ENCODE data around the gene ANO8.

DNA sequence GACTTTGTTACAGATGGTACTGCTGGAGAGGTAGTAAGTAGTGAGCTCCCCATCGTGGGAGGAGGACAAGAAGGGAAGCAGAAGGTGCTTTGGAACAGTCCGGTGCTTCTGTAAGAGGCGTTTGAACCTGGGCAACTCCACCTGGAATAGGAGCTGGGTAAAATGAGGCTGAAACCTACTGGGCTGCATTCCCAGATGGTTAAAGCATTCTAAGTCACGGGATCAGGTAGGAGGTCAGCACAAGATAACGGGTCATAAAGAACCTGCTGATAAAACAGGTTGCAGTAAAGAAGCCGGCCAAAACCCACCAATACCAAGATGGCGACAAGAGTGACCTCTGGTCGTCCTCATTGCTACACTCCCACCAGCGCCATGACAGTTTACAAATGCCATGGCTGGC lies 47.9 kb downstream of the ANO8 start:
- TF ChIP-seq TOPORS (CRISPR knock-in tag; IDR thresholded peaks at IDR 0.05), result no peak
- no peak for TF ChIP-seq YEATS4 (CRISPR knock-in tag; IDR thresholded peaks at IDR 0.05; ENCODE audit: borderline replicate concordance)
- TF ChIP-seq, protein P1, sequence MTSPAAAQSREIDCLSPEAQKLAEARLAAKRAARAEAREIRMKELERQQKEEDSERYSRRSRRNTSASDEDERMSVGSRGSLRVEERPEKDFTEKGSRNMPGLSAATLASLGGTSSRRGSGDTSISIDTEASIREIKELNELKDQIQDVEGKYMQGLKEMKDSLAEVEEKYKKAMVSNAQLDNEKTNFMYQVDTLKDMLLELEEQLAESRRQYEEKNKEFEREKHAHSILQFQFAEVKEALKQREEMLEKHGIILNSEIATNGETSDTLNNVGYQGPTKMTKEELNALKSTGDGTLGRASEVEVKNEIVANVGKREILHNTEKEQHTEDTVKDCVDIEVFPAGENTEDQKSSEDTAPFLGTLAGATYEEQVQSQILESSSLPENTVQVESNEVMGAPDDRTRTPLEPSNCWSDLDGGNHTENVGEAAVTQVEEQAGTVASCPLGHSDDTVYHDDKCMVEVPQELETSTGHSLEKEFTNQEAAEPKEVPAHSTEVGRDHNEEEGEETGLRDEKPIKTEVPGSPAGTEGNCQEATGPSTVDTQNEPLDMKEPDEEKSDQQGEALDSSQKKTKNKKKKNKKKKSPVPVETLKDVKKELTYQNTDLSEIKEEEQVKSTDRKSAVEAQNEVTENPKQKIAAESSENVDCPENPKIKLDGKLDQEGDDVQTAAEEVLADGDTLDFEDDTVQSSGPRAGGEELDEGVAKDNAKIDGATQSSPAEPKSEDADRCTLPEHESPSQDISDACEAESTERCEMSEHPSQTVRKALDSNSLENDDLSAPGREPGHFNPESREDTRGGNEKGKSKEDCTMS (CRISPR knock-in tag; conservative IDR thresholded peaks at IDR 0.05), result no peak
- no peak for TF ChIP-seq ZSCAN22 (CRISPR knock-in tag; IDR thresholded peaks at IDR 0.05)
- TF ChIP-seq RAD51 (IDR thresholded peaks at IDR 0.05; ENCODE audit: borderline replicate concordance), result no peak
- TF ChIP-seq, protein P2, sequence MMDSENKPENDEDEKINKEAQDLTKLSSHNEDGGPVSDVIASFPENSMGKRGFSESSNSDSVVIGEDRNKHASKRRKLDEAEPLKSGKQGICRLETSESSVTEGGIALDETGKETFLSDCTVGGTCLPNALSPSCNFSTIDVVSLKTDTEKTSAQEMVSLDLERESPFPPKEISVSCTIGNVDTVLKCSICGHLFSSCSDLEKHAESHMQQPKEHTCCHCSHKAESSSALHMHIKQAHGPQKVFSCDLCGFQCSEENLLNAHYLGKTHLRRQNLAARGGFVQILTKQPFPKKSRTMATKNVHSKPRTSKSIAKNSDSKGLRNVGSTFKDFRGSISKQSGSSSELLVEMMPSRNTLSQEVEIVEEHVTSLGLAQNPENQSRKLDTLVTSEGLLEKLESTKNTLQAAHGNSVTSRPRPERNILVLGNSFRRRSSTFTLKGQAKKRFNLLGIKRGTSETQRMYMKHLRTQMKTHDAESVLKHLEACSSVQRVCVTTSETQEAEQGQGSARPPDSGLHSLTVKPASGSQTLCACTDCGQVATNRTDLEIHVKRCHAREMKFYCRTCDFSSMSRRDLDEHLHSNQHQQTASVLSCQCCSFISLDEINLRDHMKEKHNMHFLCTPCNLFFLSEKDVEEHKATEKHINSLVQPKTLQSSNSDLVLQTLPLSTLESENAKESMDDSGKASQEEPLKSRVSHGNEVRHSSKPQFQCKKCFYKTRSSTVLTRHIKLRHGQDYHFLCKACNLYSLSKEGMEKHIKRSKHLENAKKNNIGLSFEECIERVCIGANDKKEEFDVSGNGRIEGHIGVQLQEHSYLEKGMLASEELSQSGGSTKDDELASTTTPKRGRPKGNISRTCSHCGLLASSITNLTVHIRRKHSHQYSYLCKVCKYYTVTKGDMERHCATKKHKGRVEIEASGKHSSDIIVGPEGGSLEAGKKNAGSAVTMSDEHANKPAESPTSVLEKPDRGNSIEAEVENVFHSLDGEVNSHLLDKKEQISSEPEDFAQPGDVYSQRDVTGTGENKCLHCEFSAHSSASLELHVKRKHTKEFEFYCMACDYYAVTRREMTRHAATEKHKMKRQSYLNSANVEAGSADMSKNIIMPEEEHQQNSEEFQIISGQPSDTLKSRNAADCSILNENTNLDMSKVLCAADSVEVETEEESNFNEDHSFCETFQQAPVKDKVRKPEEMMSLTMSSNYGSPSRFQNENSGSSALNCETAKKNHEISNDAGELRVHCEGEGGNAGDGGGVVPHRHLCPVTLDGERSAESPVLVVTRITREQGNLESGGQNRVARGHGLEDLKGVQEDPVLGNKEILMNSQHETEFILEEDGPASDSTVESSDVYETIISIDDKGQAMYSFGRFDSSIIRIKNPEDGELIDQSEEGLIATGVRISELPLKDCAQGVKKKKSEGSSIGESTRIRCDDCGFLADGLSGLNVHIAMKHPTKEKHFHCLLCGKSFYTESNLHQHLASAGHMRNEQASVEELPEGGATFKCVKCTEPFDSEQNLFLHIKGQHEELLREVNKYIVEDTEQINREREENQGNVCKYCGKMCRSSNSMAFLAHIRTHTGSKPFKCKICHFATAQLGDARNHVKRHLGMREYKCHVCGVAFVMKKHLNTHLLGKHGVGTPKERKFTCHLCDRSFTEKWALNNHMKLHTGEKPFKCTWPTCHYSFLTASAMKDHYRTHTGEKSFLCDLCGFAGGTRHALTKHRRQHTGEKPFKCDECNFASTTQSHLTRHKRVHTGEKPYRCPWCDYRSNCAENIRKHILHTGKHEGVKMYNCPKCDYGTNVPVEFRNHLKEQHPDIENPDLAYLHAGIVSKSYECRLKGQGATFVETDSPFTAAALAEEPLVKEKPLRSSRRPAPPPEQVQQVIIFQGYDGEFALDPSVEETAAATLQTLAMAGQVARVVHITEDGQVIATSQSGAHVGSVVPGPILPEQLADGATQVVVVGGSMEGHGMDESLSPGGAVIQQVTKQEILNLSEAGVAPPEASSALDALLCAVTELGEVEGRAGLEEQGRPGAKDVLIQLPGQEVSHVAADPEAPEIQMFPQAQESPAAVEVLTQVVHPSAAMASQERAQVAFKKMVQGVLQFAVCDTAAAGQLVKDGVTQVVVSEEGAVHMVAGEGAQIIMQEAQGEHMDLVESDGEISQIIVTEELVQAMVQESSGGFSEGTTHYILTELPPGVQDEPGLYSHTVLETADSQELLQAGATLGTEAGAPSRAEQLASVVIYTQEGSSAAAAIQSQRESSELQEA (CRISPR knock-in tag; IDR thresholded peaks at IDR 0.05; ENCODE audit: not compliant biosample characterization), result no peak
- TF ChIP-seq, protein P3, sequence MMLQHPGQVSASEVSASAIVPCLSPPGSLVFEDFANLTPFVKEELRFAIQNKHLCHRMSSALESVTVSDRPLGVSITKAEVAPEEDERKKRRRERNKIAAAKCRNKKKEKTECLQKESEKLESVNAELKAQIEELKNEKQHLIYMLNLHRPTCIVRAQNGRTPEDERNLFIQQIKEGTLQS (CRISPR knock-in tag; IDR thresholded peaks at IDR 0.05), result no peak
- no peak for TF ChIP-seq HNRNPK (IDR thresholded peaks at IDR 0.05; ENCODE audit: low read depth, low read length, poor library complexity, severe bottlenecking)
- TF ChIP-seq POLR2A (IDR thresholded peaks at IDR 0.05; ENCODE audit: insufficient read depth in 1 of 2, low read depth in 2 of 2, low read length in 2 of 2), result no peak
- TF ChIP-seq, protein P4, sequence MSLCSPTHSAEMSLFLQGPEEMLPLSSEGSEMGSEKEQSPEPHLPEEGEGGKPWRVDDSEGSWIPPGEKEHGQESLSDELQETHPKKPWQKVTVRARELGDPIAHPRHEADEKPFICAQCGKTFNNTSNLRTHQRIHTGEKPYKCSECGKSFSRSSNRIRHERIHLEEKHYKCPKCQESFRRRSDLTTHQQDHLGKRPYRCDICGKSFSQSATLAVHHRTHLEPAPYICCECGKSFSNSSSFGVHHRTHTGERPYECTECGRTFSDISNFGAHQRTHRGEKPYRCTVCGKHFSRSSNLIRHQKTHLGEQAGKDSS (CRISPR knock-in tag; IDR thresholded peaks at IDR 0.05; ENCODE audit: borderline replicate concordance, low read depth), result no peak
- TF ChIP-seq, protein P5, sequence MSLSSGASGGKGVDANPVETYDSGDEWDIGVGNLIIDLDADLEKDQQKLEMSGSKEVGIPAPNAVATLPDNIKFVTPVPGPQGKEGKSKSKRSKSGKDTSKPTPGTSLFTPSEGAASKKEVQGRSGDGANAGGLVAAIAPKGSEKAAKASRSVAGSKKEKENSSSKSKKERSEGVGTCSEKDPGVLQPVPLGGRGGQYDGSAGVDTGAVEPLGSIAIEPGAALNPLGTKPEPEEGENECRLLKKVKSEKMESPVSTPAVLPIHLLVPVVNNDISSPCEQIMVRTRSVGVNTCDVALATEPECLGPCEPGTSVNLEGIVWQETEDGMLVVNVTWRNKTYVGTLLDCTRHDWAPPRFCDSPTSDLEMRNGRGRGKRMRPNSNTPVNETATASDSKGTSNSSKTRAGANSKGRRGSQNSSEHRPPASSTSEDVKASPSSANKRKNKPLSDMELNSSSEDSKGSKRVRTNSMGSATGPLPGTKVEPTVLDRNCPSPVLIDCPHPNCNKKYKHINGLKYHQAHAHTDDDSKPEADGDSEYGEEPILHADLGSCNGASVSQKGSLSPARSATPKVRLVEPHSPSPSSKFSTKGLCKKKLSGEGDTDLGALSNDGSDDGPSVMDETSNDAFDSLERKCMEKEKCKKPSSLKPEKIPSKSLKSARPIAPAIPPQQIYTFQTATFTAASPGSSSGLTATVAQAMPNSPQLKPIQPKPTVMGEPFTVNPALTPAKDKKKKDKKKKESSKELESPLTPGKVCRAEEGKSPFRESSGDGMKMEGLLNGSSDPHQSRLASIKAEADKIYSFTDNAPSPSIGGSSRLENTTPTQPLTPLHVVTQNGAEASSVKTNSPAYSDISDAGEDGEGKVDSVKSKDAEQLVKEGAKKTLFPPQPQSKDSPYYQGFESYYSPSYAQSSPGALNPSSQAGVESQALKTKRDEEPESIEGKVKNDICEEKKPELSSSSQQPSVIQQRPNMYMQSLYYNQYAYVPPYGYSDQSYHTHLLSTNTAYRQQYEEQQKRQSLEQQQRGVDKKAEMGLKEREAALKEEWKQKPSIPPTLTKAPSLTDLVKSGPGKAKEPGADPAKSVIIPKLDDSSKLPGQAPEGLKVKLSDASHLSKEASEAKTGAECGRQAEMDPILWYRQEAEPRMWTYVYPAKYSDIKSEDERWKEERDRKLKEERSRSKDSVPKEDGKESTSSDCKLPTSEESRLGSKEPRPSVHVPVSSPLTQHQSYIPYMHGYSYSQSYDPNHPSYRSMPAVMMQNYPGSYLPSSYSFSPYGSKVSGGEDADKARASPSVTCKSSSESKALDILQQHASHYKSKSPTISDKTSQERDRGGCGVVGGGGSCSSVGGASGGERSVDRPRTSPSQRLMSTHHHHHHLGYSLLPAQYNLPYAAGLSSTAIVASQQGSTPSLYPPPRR (CRISPR knock-in tag; IDR thresholded peaks at IDR 0.05; ENCODE audit: borderline replicate concordance), result no peak
- TF ChIP-seq, protein P6, sequence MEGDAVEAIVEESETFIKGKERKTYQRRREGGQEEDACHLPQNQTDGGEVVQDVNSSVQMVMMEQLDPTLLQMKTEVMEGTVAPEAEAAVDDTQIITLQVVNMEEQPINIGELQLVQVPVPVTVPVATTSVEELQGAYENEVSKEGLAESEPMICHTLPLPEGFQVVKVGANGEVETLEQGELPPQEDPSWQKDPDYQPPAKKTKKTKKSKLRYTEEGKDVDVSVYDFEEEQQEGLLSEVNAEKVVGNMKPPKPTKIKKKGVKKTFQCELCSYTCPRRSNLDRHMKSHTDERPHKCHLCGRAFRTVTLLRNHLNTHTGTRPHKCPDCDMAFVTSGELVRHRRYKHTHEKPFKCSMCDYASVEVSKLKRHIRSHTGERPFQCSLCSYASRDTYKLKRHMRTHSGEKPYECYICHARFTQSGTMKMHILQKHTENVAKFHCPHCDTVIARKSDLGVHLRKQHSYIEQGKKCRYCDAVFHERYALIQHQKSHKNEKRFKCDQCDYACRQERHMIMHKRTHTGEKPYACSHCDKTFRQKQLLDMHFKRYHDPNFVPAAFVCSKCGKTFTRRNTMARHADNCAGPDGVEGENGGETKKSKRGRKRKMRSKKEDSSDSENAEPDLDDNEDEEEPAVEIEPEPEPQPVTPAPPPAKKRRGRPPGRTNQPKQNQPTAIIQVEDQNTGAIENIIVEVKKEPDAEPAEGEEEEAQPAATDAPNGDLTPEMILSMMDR (CRISPR knock-in tag; IDR thresholded peaks at IDR 0.05), result no peak
- no peak for TF ChIP-seq KLF13 (CRISPR knock-in tag; IDR thresholded peaks at IDR 0.05)
